Stimulated activated CD8-positive, alpha-beta memory T cell treated with anti-CD3 and anti-CD28 coated beads, Interleukin-4, amount 100 ng/mL, for 24 hours (primary cell): ENCODE data around the gene RARA.
"Not testable (repeated sequence)": the region's sequence is repeated elsewhere in the genome, so short reads cannot be mapped to it uniquely, and the experiment has no call there.

ENCODE experiments used
- DNase-seq: peaks from one replicate; pipeline ENCODE4 v3.0.0-alpha.2; 2020; ENCODE audit warnings: low read depth

The RARA gene

GRCh38 chr17:40376541-40376940, 67.6 kb downstream of the RARA start:
- DNase-seq = not testable (repeated sequence)

- no peak for DNase-seq
Observed at GRCh38 chr17:40377832-40378231, 68.9 kb downstream of the RARA start.

GRCh38 chr17:40378966-40379365, 70.0 kb downstream of the RARA start:
- DNase-seq = no peak

- no peak for DNase-seq
Observed at GRCh38 chr17:40382251-40382650, 73.3 kb downstream of the RARA start.

GRCh38 chr17:40386555-40386954, 77.6 kb downstream of the RARA start:
- DNase-seq = not testable (repeated sequence)

- DNase-seq = no peak
Observed at GRCh38 chr17:40399185-40399584, 90.2 kb downstream of the RARA start.

GRCh38 chr17:40402668-40403067, 93.7 kb downstream of the RARA start:
- no peak for DNase-seq

- no peak for DNase-seq
Observed at GRCh38 chr17:40404003-40404402, 95.0 kb downstream of the RARA start.
